Neural crest cell (in vitro differentiated cells): ENCODE data around the gene PLSCR3. TPM values are rescaled to one million over a fixed set of nuclear protein-coding genes. Genes with fewer than 3 reads are reported as not detected.

Source experiments
- DNase-seq: peaks from one replicate; pipeline ENCODE4 v3.0.0; 2021; ENCODE audit warnings: low read depth, mixed read lengths, low spot score
- H3K27ac Mint-ChIP-seq: one replicate; pipeline ENCODE4 v1.8.0; 2021; ENCODE audit warnings: mild to moderate bottlenecking, mixed read lengths; ENCODE audit not compliant: unreplicated experiment
- H3K27me3 Mint-ChIP-seq: 2 replicates; pipeline ENCODE4 v1.8.0; 2021; ENCODE audit warnings: low read depth, mild to moderate bottlenecking, mixed read lengths
- H3K36me3 Mint-ChIP-seq: 2 replicates; pipeline ENCODE4 v1.8.0; 2021; ENCODE audit warnings: low read depth, mild to moderate bottlenecking, mixed read lengths
- H3K4me1 Mint-ChIP-seq: 2 replicates; pipeline ENCODE4 v1.8.0; 2021; ENCODE audit warnings: mixed read lengths
- H3K4me3 Mint-ChIP-seq: one replicate; pipeline ENCODE4 v1.8.0; 2021; ENCODE audit warnings: mild to moderate bottlenecking, mixed read lengths
- H3K9me3 Mint-ChIP-seq: 2 replicates; pipeline ENCODE4 v1.8.0; 2021; ENCODE audit warnings: mixed read lengths
- CTCF ChIP-seq: fragments of 200-600 bp; sonication (generic); conservative IDR thresholded peaks from 2 replicates; pipeline ENCODE4 v1.5.0; 2021; ENCODE audit warnings: antibody characterized with exemption, mild to moderate bottlenecking
- total RNA-seq: library from RNA; stranded (reverse); gene quantifications from 2 replicates; pipeline ENCODE4 v1.2.1, GENCODE V29; 2021

The PLSCR3 gene
- total RNA-seq, 1 donor from 2014 or later = 25.7 TPM

GRCh38 chr17:7393613-7394451 is 493 bp downstream of the PLSCR3 start:
- Mint-ChIP-seq H3K27me3 (no peaks in the 10 kb centered on the region), H3K36me3 (no peaks in the 10 kb centered on the region), H3K4me1 (peaks cover 15% of the 10 kb centered on the region), H3K9me3 (no peaks in the 10 kb centered on the region), H3K27ac (peak overlapping the region; percentile 50), H3K4me3 (peak overlapping the region; percentile 88)
- no peak for TF ChIP-seq CTCF
- DNase-seq = no peak

- Mint-ChIP-seq H3K36me3 (no peaks in the 10 kb centered on the region), H3K27me3 (no peaks in the 10 kb centered on the region), H3K9me3 (no peaks in the 10 kb centered on the region), H3K4me1 (peaks cover 10% of the 10 kb centered on the region), H3K27ac (no peak overlapping the region), H3K4me3 (peak overlapping the region; percentile 84)
- no peak for DNase-seq
- TF ChIP-seq CTCF = no peak
Observed at GRCh38 chr17:7392696-7393612, 1.4 kb downstream of the PLSCR3 start.

- DNase-seq = no peak
- no peak for TF ChIP-seq CTCF
- peak overlapping the region; percentile 84 for H3K4me3 Mint-ChIP-seq
- H3K27me3 Mint-ChIP-seq = no peaks in the 10 kb centered on the region
- H3K36me3 Mint-ChIP-seq = no peaks in the 10 kb centered on the region
- H3K9me3 Mint-ChIP-seq = no peaks in the 10 kb centered on the region
- peaks cover 10% of the 10 kb centered on the region for H3K4me1 Mint-ChIP-seq
- H3K27ac Mint-ChIP-seq = no peak overlapping the region
Observed at GRCh38 chr17:7391307-7391706, 3.0 kb downstream of the PLSCR3 start.

- H3K4me3 Mint-ChIP-seq = no peak overlapping the region
- H3K9me3 Mint-ChIP-seq = no peaks in the 10 kb centered on the region
- peaks cover 5% of the 10 kb centered on the region for H3K4me1 Mint-ChIP-seq
- TF ChIP-seq CTCF = no peak
- H3K36me3 Mint-ChIP-seq = no peaks in the 10 kb centered on the region
- H3K27ac Mint-ChIP-seq = no peak overlapping the region
- H3K27me3 Mint-ChIP-seq = peaks cover 2% of the 10 kb centered on the region
- no peak for DNase-seq
Observed at GRCh38 chr17:7389924-7390910, 4.1 kb downstream of the PLSCR3 start.

GRCh38 chr17:7388856-7389255 is 5.5 kb downstream of the PLSCR3 start:
- no peak for TF ChIP-seq CTCF
- no peak overlapping the region for H3K4me3 Mint-ChIP-seq
- no peak for DNase-seq
- no peaks in the 10 kb centered on the region for H3K9me3 Mint-ChIP-seq
- no peaks in the 10 kb centered on the region for H3K4me1 Mint-ChIP-seq
- H3K27ac Mint-ChIP-seq = no peak overlapping the region
- no peaks in the 10 kb centered on the region for H3K36me3 Mint-ChIP-seq
- H3K27me3 Mint-ChIP-seq = peaks cover 15% of the 10 kb centered on the region
